GM23338 (cell line): ENCODE data around the gene SARNP. TPM values are rescaled to one million over a fixed set of nuclear protein-coding genes. Genes with fewer than 3 reads are reported as not detected.
A peak's percentile ranks its signal among the peaks of the same experiment; 100 is the strongest.

Experiments used
- ATAC-seq: fragments of 200-7000 bp; cut with Tn5 transposase; 3 replicates; pipeline ENCODE4 v1.9.1; 2020
- DNase-seq: peaks from one replicate; pipeline ENCODE4 v3.0.0-alpha.2; 2015; ENCODE audit warnings: low spot score
- H2AFZ ChIP-seq: fragments of 200-600 bp; sonication (generic); 2 replicates; pipeline ENCODE4 v1.8.0; 2016; ENCODE audit warnings: antibody characterized with exemption, mild to moderate bottlenecking, moderate library complexity
- H3F3A ChIP-seq: fragments of 200-600 bp; sonication (generic); replicated peaks from 2 replicates; pipeline ENCODE4 v1.8.0; 2017; ENCODE audit warnings: antibody characterized with exemption, mixed run types, low read depth
- H3K27ac ChIP-seq: fragments of 200-600 bp; sonication (generic); 2 replicates; pipeline ENCODE4 v1.6.1; 2016; ENCODE audit warnings: low read depth
- H3K27me3 ChIP-seq: fragments of 200-600 bp; sonication (generic); 2 replicates; pipeline ENCODE4 v1.8.0; 2016; ENCODE audit warnings: mild to moderate bottlenecking, mixed run types, moderate library complexity; ENCODE audit not compliant: insufficient read depth
- H3K36me3 ChIP-seq: fragments of 200-600 bp; sonication (generic); 2 replicates; pipeline ENCODE4 v1.8.0; 2016; ENCODE audit warnings: mild to moderate bottlenecking; ENCODE audit not compliant: insufficient read depth
- H3K4me1 ChIP-seq: fragments of 200-600 bp; sonication (generic); 2 replicates; pipeline ENCODE4 v1.8.0; 2016; ENCODE audit warnings: mild to moderate bottlenecking, moderate library complexity; ENCODE audit not compliant: insufficient read depth
- H3K4me2 ChIP-seq: fragments of 200-600 bp; sonication (generic); 2 replicates; pipeline ENCODE4 v1.7.1; 2017; ENCODE audit warnings: mixed run types
- H3K4me3 ChIP-seq: fragments of 200-600 bp; sonication (generic); 2 replicates; pipeline ENCODE4 v1.6.1; 2016; ENCODE audit warnings: mixed run types
- H3K79me2 ChIP-seq: fragments of 200-600 bp; sonication (generic); replicated peaks from 2 replicates; pipeline ENCODE4 v1.8.0; 2017; ENCODE audit warnings: mild to moderate bottlenecking; ENCODE audit not compliant: insufficient read depth
- H3K9me2 ChIP-seq: fragments of 200-600 bp; sonication (generic); 2 replicates; pipeline ENCODE4 v1.8.0; 2017; ENCODE audit not compliant: insufficient read depth
- H4K20me1 ChIP-seq: fragments of 200-600 bp; sonication (generic); replicated peaks from 2 replicates; pipeline ENCODE4 v1.8.0; 2017; ENCODE audit warnings: mild to moderate bottlenecking; ENCODE audit not compliant: insufficient read depth
- H3K27ac Mint-ChIP-seq: 2 replicates; pipeline ENCODE4 v1.8.0; 2020; ENCODE audit warnings: inconsistent platforms, mild to moderate bottlenecking, moderate library complexity, mixed read lengths
- H3K27me3 Mint-ChIP-seq: 3 replicates; pipeline ENCODE4 v1.8.0; 2022; ENCODE audit warnings: low read depth, mild to moderate bottlenecking, moderate library complexity, mixed read lengths, inconsistent platforms; ENCODE audit not compliant: insufficient read depth, poor library complexity
- H3K36me3 Mint-ChIP-seq: 3 replicates; pipeline ENCODE4 v1.8.0; 2021; ENCODE audit warnings: low read depth, mild to moderate bottlenecking, inconsistent platforms, moderate library complexity, mixed read lengths
- H3K4me1 Mint-ChIP-seq: 3 replicates; pipeline ENCODE4 v1.8.0; 2020; ENCODE audit warnings: mild to moderate bottlenecking, inconsistent platforms, mixed read lengths
- H3K4me3 Mint-ChIP-seq: 3 replicates; pipeline ENCODE4 v1.8.0; 2021; ENCODE audit warnings: moderate library complexity, mild to moderate bottlenecking, inconsistent platforms, mixed read lengths
- H3K9me3 Mint-ChIP-seq: 3 replicates; pipeline ENCODE4 v1.8.0; 2020; ENCODE audit warnings: moderate library complexity, mild to moderate bottlenecking, inconsistent platforms, mixed read lengths
- EZH2phosphoT487 ChIP-seq: fragments of 200-600 bp; sonication (generic); IDR thresholded peaks from one replicate; pipeline ENCODE4 v1.8.1; 2018; ENCODE audit warnings: antibody characterized with exemption; ENCODE audit not compliant: unreplicated experiment
- NANOG ChIP-seq: IDR thresholded peaks from 2 replicates; pipeline ENCODE4 v1.6.1; 2016; ENCODE audit warnings: antibody characterized with exemption, borderline replicate concordance
- POLR2AphosphoS5 ChIP-seq: IDR thresholded peaks from 2 replicates; pipeline ENCODE4 v1.6.1; 2016; ENCODE audit warnings: antibody characterized with exemption, low read depth
- STAT1 ChIP-seq: IDR thresholded peaks from one replicate; pipeline ENCODE4 v1.6.1; 2016; ENCODE audit warnings: antibody characterized with exemption; ENCODE audit not compliant: unreplicated experiment
- ZNF114 ChIP-seq: fragments of 250-450 bp; sonication (Bioruptor Pico); IDR thresholded peaks from 2 replicates; pipeline ENCODE4 v1.5.0; 2020; ENCODE audit warnings: mild to moderate bottlenecking, moderate library complexity
- polyA plus RNA-seq: library from polyadenylated mRNA; unstranded; fragments of >200 nt; fragmentation: Nextera tagmentation; extraction: Ambion mirVana; gene quantifications from 2 replicates; pipeline ENCODE4 v1.2.1, GENCODE V29; 2016
- total RNA-seq: library from RNA; depleted of rRNA; stranded (reverse); fragments of >200 nt; shearing (Covaris generic); gene quantifications from 2 replicates; pipeline ENCODE4 v1.2.3, GENCODE V29; 2014
- TF ChIP-seq, protein P1 (sequence below), 2 experiments: fragments of 200-600 bp in 1 of 2; sonication (generic) in 1 of 2; conservative IDR thresholded peaks; 2 replicates each; pipeline versions ENCODE4 v1.5.1 to v1.6.1; 2016 to 2017; ENCODE audit warnings: antibody characterized with exemption in 2 of 2, low read depth in 2 of 2, mild to moderate bottlenecking in 2 of 2, moderate library complexity in 1 of 2
- TF ChIP-seq, protein P2 (sequence below): IDR thresholded peaks from 2 replicates; pipeline ENCODE4 v1.6.1; 2016; ENCODE audit warnings: antibody characterized with exemption

SARNP gene
- total and polyA plus RNA-seq, 2 experiments from 2014 or later, result 96.0 to 313 TPM

DNA sequence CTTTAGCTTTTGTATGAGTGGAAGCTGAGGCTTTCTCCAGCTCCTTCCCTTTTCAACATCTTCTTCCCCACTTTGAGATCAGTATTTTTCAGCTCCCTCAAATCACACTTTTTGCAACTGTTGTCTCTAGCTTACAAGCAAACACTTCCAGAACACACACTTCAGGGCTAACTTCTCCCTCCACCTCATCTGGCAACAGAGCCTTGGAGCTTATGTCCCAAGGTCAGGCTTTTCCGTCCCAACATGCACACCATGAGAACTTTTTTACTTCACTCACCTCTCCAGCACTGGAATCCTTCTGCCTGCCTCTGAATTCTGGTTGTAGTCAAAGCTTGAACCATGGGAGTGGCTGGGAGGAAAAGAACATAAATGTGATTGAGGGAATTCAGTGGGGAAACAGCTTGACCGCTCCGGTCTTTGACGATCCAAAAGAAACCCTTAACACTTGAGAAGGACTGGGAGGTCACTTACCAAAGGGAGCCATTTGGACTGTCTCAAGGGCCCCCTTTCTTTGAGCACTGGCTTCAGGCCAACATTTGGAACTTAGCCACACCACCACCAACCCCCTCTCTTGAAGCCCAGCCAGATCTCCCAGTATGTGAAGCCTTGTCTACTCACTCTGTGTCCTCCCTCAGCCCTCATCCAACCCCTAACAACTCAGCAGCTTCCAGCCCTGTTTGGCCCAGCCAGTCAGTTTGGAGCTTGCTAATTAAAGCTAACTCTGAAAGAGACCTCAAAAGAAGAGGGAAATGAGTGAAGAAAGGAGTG, 105.6 kb downstream of the SARNP start:
- Mint-ChIP-seq H3K9me3 (peaks cover 6% of the 10 kb centered on the region; the same call in 2 of the 3 replicates), H3K27me3 (peaks cover 22% of the 10 kb centered on the region)
- TF ChIP-seq NANOG (no peak), POLR2AphosphoS5 (no peak), STAT1 (no peak), ZNF114 (CRISPR knock-in tag) (no peak), EZH2phosphoT487 (no peak)
- TF ChIP-seq, protein P1, sequence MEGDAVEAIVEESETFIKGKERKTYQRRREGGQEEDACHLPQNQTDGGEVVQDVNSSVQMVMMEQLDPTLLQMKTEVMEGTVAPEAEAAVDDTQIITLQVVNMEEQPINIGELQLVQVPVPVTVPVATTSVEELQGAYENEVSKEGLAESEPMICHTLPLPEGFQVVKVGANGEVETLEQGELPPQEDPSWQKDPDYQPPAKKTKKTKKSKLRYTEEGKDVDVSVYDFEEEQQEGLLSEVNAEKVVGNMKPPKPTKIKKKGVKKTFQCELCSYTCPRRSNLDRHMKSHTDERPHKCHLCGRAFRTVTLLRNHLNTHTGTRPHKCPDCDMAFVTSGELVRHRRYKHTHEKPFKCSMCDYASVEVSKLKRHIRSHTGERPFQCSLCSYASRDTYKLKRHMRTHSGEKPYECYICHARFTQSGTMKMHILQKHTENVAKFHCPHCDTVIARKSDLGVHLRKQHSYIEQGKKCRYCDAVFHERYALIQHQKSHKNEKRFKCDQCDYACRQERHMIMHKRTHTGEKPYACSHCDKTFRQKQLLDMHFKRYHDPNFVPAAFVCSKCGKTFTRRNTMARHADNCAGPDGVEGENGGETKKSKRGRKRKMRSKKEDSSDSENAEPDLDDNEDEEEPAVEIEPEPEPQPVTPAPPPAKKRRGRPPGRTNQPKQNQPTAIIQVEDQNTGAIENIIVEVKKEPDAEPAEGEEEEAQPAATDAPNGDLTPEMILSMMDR (conservative IDR thresholded peaks at IDR 0.05; ENCODE audit: low read depth in 2 of 2), result no peak
- TF ChIP-seq, protein P2, sequence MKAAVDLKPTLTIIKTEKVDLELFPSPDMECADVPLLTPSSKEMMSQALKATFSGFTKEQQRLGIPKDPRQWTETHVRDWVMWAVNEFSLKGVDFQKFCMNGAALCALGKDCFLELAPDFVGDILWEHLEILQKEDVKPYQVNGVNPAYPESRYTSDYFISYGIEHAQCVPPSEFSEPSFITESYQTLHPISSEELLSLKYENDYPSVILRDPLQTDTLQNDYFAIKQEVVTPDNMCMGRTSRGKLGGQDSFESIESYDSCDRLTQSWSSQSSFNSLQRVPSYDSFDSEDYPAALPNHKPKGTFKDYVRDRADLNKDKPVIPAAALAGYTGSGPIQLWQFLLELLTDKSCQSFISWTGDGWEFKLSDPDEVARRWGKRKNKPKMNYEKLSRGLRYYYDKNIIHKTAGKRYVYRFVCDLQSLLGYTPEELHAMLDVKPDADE, result no peak

DNA sequence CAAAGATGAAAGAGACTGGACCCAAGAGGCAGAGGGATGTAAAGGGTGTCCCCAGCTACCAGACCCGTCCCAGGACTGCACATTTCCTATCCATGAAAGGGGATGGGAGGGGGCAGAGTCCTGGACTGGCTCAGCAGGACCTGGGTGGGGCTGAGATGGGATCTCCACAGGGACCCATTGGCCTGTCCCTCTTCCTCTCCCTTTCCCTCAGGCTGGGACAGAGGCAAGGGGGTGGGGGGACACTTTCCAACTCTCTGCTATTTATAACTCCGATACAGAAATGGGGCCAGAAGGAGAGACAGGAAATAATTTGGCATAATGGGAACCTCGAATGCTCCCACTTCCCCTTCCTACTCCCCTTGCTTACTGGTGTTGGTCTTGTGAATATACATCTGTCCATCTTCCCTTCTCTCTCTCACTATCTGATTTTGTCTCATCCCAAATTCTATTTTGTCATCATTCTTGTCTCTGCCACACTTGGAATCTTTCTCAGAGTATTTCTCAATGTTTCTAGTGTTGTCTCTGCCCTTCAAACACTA, 108.8 kb downstream of the SARNP start:
- H3K36me3 ChIP-seq, result no peaks in the 10 kb centered on the region
- 0 out of 2 replicates have a peak overlapping the region, but pooled peaks have one; percentile 57 for H3K27ac ChIP-seq
- H3K79me2 ChIP-seq, result peaks cover 28% of the 10 kb centered on the region
- no peak for ATAC-seq
- H3K4me3 Mint-ChIP-seq, result peak overlapping the region; percentile 88
- DNase-seq, result no peak
- peaks cover 20% of the 10 kb centered on the region for H3K27me3 Mint-ChIP-seq
- peak overlapping the region; percentile 87 for H3K27ac Mint-ChIP-seq
- TF ChIP-seq STAT1 (no peak), ZNF114 (CRISPR knock-in tag) (no peak), NANOG (no peak)
- peaks cover 26% of the 10 kb centered on the region for H3K4me1 ChIP-seq
- H3K9me2 ChIP-seq, result no peaks in the 10 kb centered on the region
- peak overlapping the region; percentile 95; the same call in 1 of the 2 replicates for H2AFZ ChIP-seq
- peaks cover 38% of the 10 kb centered on the region for H3K4me1 Mint-ChIP-seq
- peak overlapping the region; percentile 77 for H3K4me2 ChIP-seq
- H3K27me3 ChIP-seq, result peaks cover 16% of the 10 kb centered on the region; the same call in 1 of the 2 replicates
- peaks cover 7% of the 10 kb centered on the region; the same call in 1 of the 2 replicates for H3F3A ChIP-seq
- H3K4me3 ChIP-seq, result peak overlapping the region; percentile 97
- no peaks in the 10 kb centered on the region for H3K36me3 Mint-ChIP-seq
- no peaks in the 10 kb centered on the region for H3K9me3 Mint-ChIP-seq
- peaks cover 3% of the 10 kb centered on the region; the same call in 1 of the 2 replicates for H4K20me1 ChIP-seq

More for the DNA sequence above, 105.6 kb downstream of the SARNP start:
- Histone ChIP-seq H3K4me2 (no peak overlapping the region), H3K9me2 (no peaks in the 10 kb centered on the region), H3K4me3 (no peak overlapping the region), H3K36me3 (no peaks in the 10 kb centered on the region), H3K27ac (no peak overlapping the region), H3K27me3 (peaks cover 9% of the 10 kb centered on the region; the same call in 1 of the 2 replicates), H2AFZ (no peak overlapping the region), H3F3A (peaks cover 16% of the 10 kb centered on the region; the same call in 1 of the 2 replicates), H3K79me2 (peaks cover 6% of the 10 kb centered on the region), H3K4me1 (peaks cover 20% of the 10 kb centered on the region), H4K20me1 (no peaks in the 10 kb centered on the region)
- Mint-ChIP-seq H3K27ac (no peak overlapping the region), H3K36me3 (peaks cover 4% of the 10 kb centered on the region; the same call in 2 of the 3 replicates), H3K4me3 (no peak overlapping the region), H3K4me1 (peaks cover 24% of the 10 kb centered on the region)
- ATAC-seq, result no peak
- DNase-seq, result no peak
